Stimulated activated CD4-positive, alpha-beta T cell treated with anti-CD3 and anti-CD28 coated beads, Interleukin-1b, Interleukin-23, amount 100 ng/mL, for 1 hour (primary cell): ENCODE data around the gene LRP5.
A peak's percentile ranks its signal among the peaks of the same experiment; 100 is the strongest.
"Not testable (repeated sequence)": the region's sequence is repeated elsewhere in the genome, so short reads cannot be mapped to it uniquely, and the experiment has no call there.

Experiments used
- DNase-seq, 2 donors: peaks; one replicate each; pipeline ENCODE4 v3.0.0-alpha.2; 2020; ENCODE audit warnings: low read depth in 2 of 2

The LRP5 gene

GRCh38 chr11:68282141-68282860, 30.1 kb upstream of the LRP5 start:
- no peak for DNase-seq

GRCh38 chr11:68282861-68283230, 29.5 kb upstream of the LRP5 start:
- no peak for DNase-seq

GRCh38 chr11:68284588-68284987, 27.8 kb upstream of the LRP5 start:
- DNase-seq: not testable (repeated sequence)

GRCh38 chr11:68287419-68287818, 25.0 kb upstream of the LRP5 start:
- no peak for DNase-seq

GRCh38 chr11:68289456-68289855, 22.9 kb upstream of the LRP5 start:
- DNase-seq: no peak

- DNase-seq: no peak
These were observed 18.7 kb upstream of the LRP5 start for GRCh38 chr11:68293708-68294107.

GRCh38 chr11:68295271-68295670, 17.1 kb upstream of the LRP5 start:
- no peak for DNase-seq

GRCh38 chr11:68295940-68296339, 16.5 kb upstream of the LRP5 start:
- no peak for DNase-seq

- DNase-seq: no peak
These were observed 15.9 kb upstream of the LRP5 start for GRCh38 chr11:68296344-68297051.

- no peak for DNase-seq
These were observed 15.4 kb upstream of the LRP5 start for GRCh38 chr11:68297052-68297378.

- DNase-seq: no peak
These were observed 14.9 kb upstream of the LRP5 start for GRCh38 chr11:68297494-68297811.

GRCh38 chr11:68297812-68298658, 14.4 kb upstream of the LRP5 start:
- DNase-seq: peak; percentile 39 to 60

GRCh38 chr11:68298659-68299516, 13.5 kb upstream of the LRP5 start:
- DNase-seq: no peak

- not testable (repeated sequence) for DNase-seq
These were observed 12.9 kb upstream of the LRP5 start for GRCh38 chr11:68299517-68299879.

- no peak for DNase-seq
These were observed 12.1 kb upstream of the LRP5 start for GRCh38 chr11:68300076-68300830.

- DNase-seq: no peak
These were observed 10.1 kb upstream of the LRP5 start for GRCh38 chr11:68302256-68302655.

- DNase-seq: no peak
These were observed 9.7 kb upstream of the LRP5 start for GRCh38 chr11:68302670-68303069.

GRCh38 chr11:68303083-68303482, 9.3 kb upstream of the LRP5 start:
- no peak for DNase-seq

- DNase-seq: no peak
These were observed 8.2 kb upstream of the LRP5 start for GRCh38 chr11:68303982-68304780.

GRCh38 chr11:68306636-68307035, 5.8 kb upstream of the LRP5 start:
- DNase-seq: no peak
